PC-9 (cell line): ENCODE data around the gene KMT2A. TPM values are rescaled to one million over a fixed set of nuclear protein-coding genes. Genes with fewer than 3 reads are reported as not detected.
A peak's percentile ranks its signal among the peaks of the same experiment; 100 is the strongest.

Experiments
- BruUV-seq: library from RNA; stranded (reverse); fragments of 400-500 nt; replicated peaks from 2 replicates; lab custom pipeline; 2021; lab: Mats Ljungman, UMichigan
- CTCF ChIA-PET: fragments of 300-600 bp; sonication (Branson Sonifier 250); formaldehyde crosslinking; loops from one replicate; lab custom pipeline; 2022; ENCODE audit warnings: antibody characterized with exemption; lab: Charles Lee
- POLR2A ChIA-PET: fragments of 300-600 bp; sonication (Branson Sonifier 250); formaldehyde crosslinking; loops from one replicate; lab custom pipeline; 2022; ENCODE audit warnings: antibody characterized with exemption; ENCODE audit not compliant: unreplicated experiment; lab: Charles Lee
- DNase-seq, 2 experiments: peaks; one replicate each; pipeline versions ENCODE4 v3.0.0 to v3.0.0-alpha.2; 2015 to 2022; ENCODE audit warnings: mixed read lengths in 1 of 2
- H2AFZ ChIP-seq: fragments of 200-600 bp; sonication (generic); 2 replicates; pipeline ENCODE4 v1.8.1; 2017; ENCODE audit warnings: antibody characterized with exemption
- H3F3A ChIP-seq: fragments of 200-600 bp; sonication (generic); 2 replicates; pipeline ENCODE4 v1.8.1; 2017; ENCODE audit warnings: antibody characterized with exemption, mild to moderate bottlenecking, low read depth; ENCODE audit not compliant: insufficient read depth
- H3K27ac ChIP-seq: fragments of 200-600 bp; sonication (generic); 2 replicates; pipeline ENCODE4 v1.6.1; 2016; ENCODE audit warnings: mixed run types
- H3K27me3 ChIP-seq: fragments of 200-600 bp; sonication (generic); 2 replicates; pipeline ENCODE4 v1.6.1; 2016; ENCODE audit warnings: low read depth, mixed run types; ENCODE audit not compliant: insufficient read depth
- H3K36me3 ChIP-seq: fragments of 200-600 bp; sonication (generic); 2 replicates; pipeline ENCODE4 v1.6.1; 2016; ENCODE audit warnings: low read depth, mixed run types
- H3K4me1 ChIP-seq: fragments of 200-600 bp; sonication (generic); replicated peaks from 2 replicates; pipeline ENCODE4 v1.6.1; 2016; ENCODE audit warnings: mixed run types; ENCODE audit not compliant: insufficient read depth
- H3K4me2 ChIP-seq: fragments of 200-600 bp; sonication (generic); 2 replicates; pipeline ENCODE4 v1.6.1; 2017; ENCODE audit warnings: mixed run types
- H3K4me3 ChIP-seq: fragments of 200-600 bp; sonication (generic); 2 replicates; pipeline ENCODE4 v1.6.1; 2016; ENCODE audit warnings: mixed run types
- H3K79me2 ChIP-seq: fragments of 200-600 bp; sonication (generic); 2 replicates; pipeline ENCODE4 v1.6.1; 2017; ENCODE audit warnings: low read depth, mixed run types
- H3K9me2 ChIP-seq: fragments of 200-600 bp; sonication (generic); 2 replicates; pipeline ENCODE4 v1.8.1; 2017; ENCODE audit warnings: mild to moderate bottlenecking; ENCODE audit not compliant: insufficient read depth
- H3K9me3 ChIP-seq: fragments of 200-600 bp; sonication (generic); 2 replicates; pipeline ENCODE4 v1.8.1; 2016; ENCODE audit warnings: low read depth; ENCODE audit not compliant: insufficient read depth
- H4K20me1 ChIP-seq: fragments of 200-600 bp; sonication (generic); 2 replicates; pipeline ENCODE4 v1.8.1; 2017; ENCODE audit not compliant: insufficient read depth
- CTCF ChIP-seq: fragments of 200-600 bp; sonication (generic); conservative IDR thresholded peaks from 2 replicates; pipeline ENCODE4 v1.6.1; 2017; ENCODE audit warnings: mixed run types, antibody characterized with exemption, mild to moderate bottlenecking, moderate library complexity
- EZH2 ChIP-seq: fragments of 200-600 bp; sonication (generic); IDR thresholded peaks from 2 replicates; pipeline ENCODE4 v1.8.0; 2017; ENCODE audit warnings: antibody characterized with exemption, low read depth
- intact Hi-C: fragments of 100-400 bp; cut with micrococcal nuclease; formaldehyde crosslinking; loops from one replicate; pipeline ENCODE4 v1.10.0; 2022; ENCODE audit not compliant: unreplicated experiment
- total RNA-seq: library from RNA; stranded (reverse); gene quantifications from 2 replicates; pipeline ENCODE4 v1.2.3, GENCODE V29; 2021

Gene KMT2A
- total RNA-seq, 1 experiment from 2014 or later, result 80.3 TPM

DNA sequence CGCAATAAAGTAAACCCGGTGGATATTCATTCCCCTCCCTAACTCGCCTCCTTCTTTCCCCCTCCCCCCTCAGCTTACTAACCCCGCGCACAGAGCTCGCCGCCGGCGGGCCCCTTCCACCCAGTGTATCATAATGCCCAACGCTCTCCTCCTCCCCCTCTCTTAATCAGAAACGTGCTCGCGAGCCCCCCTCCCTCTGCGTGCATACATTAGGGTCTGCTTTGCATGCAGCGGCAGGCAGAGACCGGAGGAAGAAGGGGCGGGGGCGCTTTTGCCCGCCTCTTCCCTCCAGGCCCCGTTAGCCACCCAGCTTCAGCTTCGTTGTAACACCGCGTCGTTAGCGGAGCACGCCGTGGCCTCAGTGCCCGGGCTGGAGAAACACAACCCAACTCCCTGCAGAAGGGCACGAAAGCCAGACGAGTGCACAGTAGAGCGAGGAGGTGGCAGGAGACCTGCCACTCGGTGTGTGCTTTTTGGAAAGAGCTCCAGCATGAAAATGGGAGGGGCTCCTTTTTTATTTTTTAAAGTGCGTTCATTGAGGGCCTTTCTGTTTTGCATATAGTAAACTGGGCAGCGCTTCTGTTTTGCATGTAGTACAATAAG lies 901 bp upstream of the KMT2A start:
- no peak for TF ChIP-seq EZH2
- no peak for TF ChIP-seq CTCF
- intact Hi-C loops, result loop anchor here (1.0 to 2.0 kb wide), 2 partner anchors 21 to 183 kb away; partner anchors contain the start of gene MPZL3
- Histone ChIP-seq H3K27ac (peak overlapping the region; percentile 60), H3K36me3 (peaks cover 5% of the 10 kb centered on the region; the same call in 1 of the 2 replicates), H3K9me3 (no peaks in the 10 kb centered on the region), H3K4me1 (peaks cover 38% of the 10 kb centered on the region), H3K79me2 (peaks cover 38% of the 10 kb centered on the region), H3F3A (peaks cover 20% of the 10 kb centered on the region; the same call in 1 of the 2 replicates), H3K27me3 (no peaks in the 10 kb centered on the region), H3K4me3 (peak overlapping the region; percentile 69), H3K9me2 (no peaks in the 10 kb centered on the region), H4K20me1 (peaks cover 30% of the 10 kb centered on the region), H3K4me2 (peak overlapping the region; percentile 92), H2AFZ (peak overlapping the region; percentile 89)
- BruUV-seq, result no TSS peak
- DNase-seq, result peak in 1 of 2 experiments; percentile 58
- ChIA-PET CTCF (interaction anchor here (0.6 to 0.7 kb wide), 3 partner anchors 11 to 75 kb away, joined by 3 to 5 read pairs (median 4); no protein-coding TSS in a partner anchor), POLR2A (interaction anchor here (0.6 to 0.7 kb wide), 2 partner anchors 189 to 354 kb away, joined by 3 read pairs; no protein-coding TSS in a partner anchor)

GRCh38 chr11:118436639-118437207 lies 431 bp downstream of the KMT2A start:
- Histone ChIP-seq H4K20me1 (peaks cover 43% of the 10 kb centered on the region), H3K4me1 (peaks cover 44% of the 10 kb centered on the region), H3K9me3 (no peaks in the 10 kb centered on the region), H3K4me3 (peak overlapping the region; percentile 69), H3K4me2 (peak overlapping the region; percentile 87), H3K27ac (no peak overlapping the region), H3K27me3 (no peaks in the 10 kb centered on the region), H3K9me2 (no peaks in the 10 kb centered on the region), H3K79me2 (peaks cover 52% of the 10 kb centered on the region), H3F3A (peaks cover 20% of the 10 kb centered on the region; the same call in 1 of the 2 replicates), H3K36me3 (peaks cover 10% of the 10 kb centered on the region), H2AFZ (peak overlapping the region; percentile 78)
- ChIA-PET CTCF (no interaction called here), POLR2A (no interaction called here)
- TF ChIP-seq CTCF (no peak), EZH2 (no peak)
- intact Hi-C loops, result loop anchor here (1.0 kb wide), 2 partner anchors 12 to 35 kb away; partner anchors contain the start of gene ATP5MG
- DNase-seq, result peak in 1 of 2 experiments; percentile 49
- no TSS peak for BruUV-seq

DNA sequence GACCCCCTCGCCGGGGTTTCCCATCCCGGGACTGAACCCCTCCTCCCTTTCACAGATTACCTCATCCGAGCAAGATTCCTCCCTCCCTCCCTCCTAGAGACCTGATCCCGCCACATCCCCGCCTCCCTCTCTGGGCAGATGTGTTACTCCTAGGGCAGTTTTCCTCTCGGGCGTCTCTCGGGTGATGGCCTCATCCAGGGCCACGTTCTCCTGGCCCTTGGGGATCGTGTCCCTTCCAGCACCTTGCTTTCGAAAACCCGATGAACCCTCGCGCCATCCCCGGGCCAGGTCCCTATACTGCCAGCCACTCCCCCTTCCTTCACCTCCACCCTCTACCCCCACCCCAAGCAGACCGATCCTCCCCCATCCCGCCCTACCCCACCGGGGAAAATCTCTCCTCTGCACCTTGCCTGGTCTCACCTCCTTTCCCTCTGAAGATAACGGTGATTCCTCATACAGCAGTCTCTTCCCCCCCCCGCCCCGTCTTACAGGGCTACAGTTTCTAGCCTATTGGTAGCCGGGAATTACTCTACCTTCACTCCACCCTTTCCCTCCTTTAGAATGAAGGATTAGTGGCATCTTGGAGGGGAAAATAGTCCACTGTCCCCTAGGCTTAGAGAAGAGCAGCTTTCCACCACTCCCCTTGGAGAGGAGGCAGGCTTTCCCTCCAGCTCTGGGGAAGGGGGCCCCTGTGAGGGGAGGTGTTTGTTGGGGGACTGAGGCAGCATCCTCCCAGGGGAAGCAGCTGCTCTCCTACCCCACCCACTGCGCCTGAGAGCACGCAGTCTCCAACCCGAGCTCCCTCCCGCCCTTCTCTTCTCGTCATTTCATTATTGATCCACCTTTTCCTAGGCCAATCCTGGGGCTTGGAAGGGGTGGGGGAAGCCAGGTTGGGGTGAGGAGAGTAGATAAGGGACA lies 1.2 kb downstream of the KMT2A start:
- ChIA-PET CTCF (interaction anchor here (0.7 to 0.8 kb wide), 3 partner anchors 12 to 263 kb away, joined by 3 to 18 read pairs (median 4); no protein-coding TSS in a partner anchor), POLR2A (no interaction called here)
- H3F3A ChIP-seq, result peaks cover 17% of the 10 kb centered on the region; the same call in 1 of the 2 replicates
- H4K20me1 ChIP-seq, result peaks cover 51% of the 10 kb centered on the region
- H3K4me2 ChIP-seq, result peak overlapping the region; percentile 87
- H2AFZ ChIP-seq, result peak overlapping the region; percentile 78
- H3K9me3 ChIP-seq, result no peaks in the 10 kb centered on the region
- H3K4me1 ChIP-seq, result peaks cover 48% of the 10 kb centered on the region
- peaks cover 59% of the 10 kb centered on the region for H3K79me2 ChIP-seq
- H3K36me3 ChIP-seq, result peaks cover 12% of the 10 kb centered on the region
- no peaks in the 10 kb centered on the region for H3K27me3 ChIP-seq
- no peaks in the 10 kb centered on the region for H3K9me2 ChIP-seq
- TF ChIP-seq CTCF (no peak), EZH2 (no peak)
- BruUV-seq, result TSS peak; percentile 31
- DNase-seq, result peak in 1 of 2 experiments; percentile 24
- intact Hi-C loops, result no loop called here
- no peak overlapping the region for H3K27ac ChIP-seq
- H3K4me3 ChIP-seq, result peak overlapping the region; percentile 69
